GM12878 (cell line): ENCODE data around the gene ARGLU1. TPM values are rescaled to one million over a fixed set of nuclear protein-coding genes. Genes with fewer than 3 reads are reported as not detected.

Source experiments
- ATAC-seq: fragments of 200-7000 bp; cut with Tn5 transposase; 3 replicates; pipeline ENCODE4 v1.9.1; 2020; ENCODE audit warnings: mild to moderate bottlenecking, moderate library complexity
- BruUV-seq: library from RNA; stranded (reverse); fragments of 400-500 nt; replicated peaks from 2 replicates; lab custom pipeline; 2021; lab: Mats Ljungman, UMichigan
- CTCF ChIA-PET: fragments of 300-600 bp; sonication (Branson Sonifier 250); formaldehyde crosslinking; extraction: SDS; loops from one replicate; lab custom pipeline; 2021; ENCODE audit warnings: inconsistent platforms; lab: Yijun Ruan, JAX
- POLR2A ChIA-PET: fragments of 350-600 bp; formaldehyde crosslinking; extraction: SDS; loops from one replicate; lab custom pipeline; 2021; ENCODE audit warnings: inconsistent platforms; lab: Charles Lee
- RAD21 ChIA-PET: fragments of 300-600 bp; sonication (Branson Sonifier 250); formaldehyde crosslinking; loops from one replicate; lab custom pipeline; 2023; ENCODE audit warnings: antibody characterized with exemption; ENCODE audit not compliant: unreplicated experiment; lab: Charles Lee
- SMC1A ChIA-PET: fragments of 300-600 bp; sonication (Branson Sonifier 250); formaldehyde crosslinking; loops from one replicate; lab custom pipeline; 2023; ENCODE audit not compliant: unreplicated experiment, uncharacterized antibody; lab: Charles Lee
- DNase-seq: peaks from one replicate; pipeline ENCODE4 v3.0.0-alpha.2; 2011; ENCODE audit warnings: low read depth, low spot score
- FAIRE-seq: peaks from 3 replicates; lab custom pipeline; 2011; peaks lifted over from hg19 to GRCh38; lab: Jason Lieb, UNC
- H2AFZ ChIP-seq: 2 replicates; pipeline ENCODE4 v1.6.0; 2011; ENCODE audit warnings: low read depth, low read length, control low read depth; ENCODE audit not compliant: control insufficient read depth
- H3K27ac ChIP-seq: 2 replicates; pipeline ENCODE4 v1.5.1; 2011; ENCODE audit warnings: control low read depth; ENCODE audit not compliant: control insufficient read depth, insufficient read depth
- H3K27me3 ChIP-seq, 2 experiments: replicated peaks in 1 of 2; 2 replicates each; pipeline versions ENCODE4 v1.6.0 to v1.6.1; 2011; ENCODE audit warnings: low read length in 1 of 2; ENCODE audit not compliant: control insufficient read depth in 2 of 2, insufficient read depth in 2 of 2
- H3K36me3 ChIP-seq, 2 experiments: 2 replicates each; pipeline ENCODE4 v1.5.1; 2011; ENCODE audit warnings: low read length in 1 of 2; ENCODE audit not compliant: control insufficient read depth in 2 of 2, insufficient read depth in 2 of 2
- H3K4me1 ChIP-seq: 2 replicates; pipeline ENCODE4 v1.6.1; 2011; ENCODE audit warnings: mild to moderate bottlenecking, low read length, moderate library complexity, mixed read lengths; ENCODE audit not compliant: control insufficient read depth, insufficient read depth
- H3K4me2 ChIP-seq: 2 replicates; pipeline ENCODE4 v1.6.0; 2011; ENCODE audit warnings: control low read depth; ENCODE audit not compliant: control insufficient read depth, insufficient read depth
- H3K4me3 ChIP-seq: fragments of 200-600 bp; sonication (generic); 2 replicates; pipeline ENCODE4 v1.5.1; 2016
- H3K79me2 ChIP-seq: 2 replicates; pipeline ENCODE4 v1.6.0; 2011; ENCODE audit warnings: low read length; ENCODE audit not compliant: control insufficient read depth, insufficient read depth
- H3K9ac ChIP-seq: 2 replicates; pipeline ENCODE4 v1.8.0; 2011; ENCODE audit warnings: low read length, control low read depth, mixed read lengths; ENCODE audit not compliant: control insufficient read depth, insufficient read depth
- H3K9me3 ChIP-seq: replicated peaks from 3 replicates; pipeline ENCODE4 v1.5.1; 2011; ENCODE audit warnings: mild to moderate bottlenecking, low read length; ENCODE audit not compliant: control insufficient read depth, insufficient read depth
- H4K20me1 ChIP-seq: 2 replicates; pipeline ENCODE4 v1.6.0; 2011; ENCODE audit not compliant: control insufficient read depth, insufficient read depth
- ATF7 ChIP-seq: fragments of 450-650 bp; IDR thresholded peaks from 2 replicates; pipeline ENCODE4 v1.6.1; 2016; ENCODE audit warnings: low read depth, mild to moderate bottlenecking
- BRCA1 ChIP-seq: IDR thresholded peaks from 2 replicates; pipeline ENCODE4 v1.6.1; 2011; ENCODE audit warnings: low read depth, low read length, improper control_type of control experiment
- GABPA ChIP-seq: IDR thresholded peaks from 2 replicates; pipeline ENCODE4 v1.6.1; 2014; ENCODE audit warnings: antibody characterized with exemption, low read depth, mild to moderate bottlenecking, inconsistent platforms
- HDAC2 ChIP-seq: fragments of 200-600 bp; sonication (generic); IDR thresholded peaks from 2 replicates; pipeline ENCODE4 v1.6.1; 2017
- NR2C2 ChIP-seq: IDR thresholded peaks from 2 replicates; pipeline ENCODE4 v1.6.1; 2011; ENCODE audit warnings: borderline replicate concordance, low read depth; ENCODE audit not compliant: control insufficient read depth, insufficient read length
- WGBS: methylation state at CpG from one replicate; pipeline ENCODE4 v1.1.6; 2016; ENCODE audit warnings: low lambda C conversion rate; ENCODE audit not compliant: insufficient replicate concordance, insufficient coverage; ENCODE audit errors: missing lambda C conversion rate; 5-methylcytosine and 5-hydroxymethylcytosine counted together
- in situ Hi-C: fragments of 300-500 bp; cut with MboI; formaldehyde crosslinking; loops from 9 replicates; pipeline ENCODE4 v1.14.3; 2018; ENCODE audit warnings: mixed read lengths
- intact Hi-C: fragments of 100-400 bp; cut with micrococcal nuclease; formaldehyde crosslinking; loops from one replicate; pipeline ENCODE4 v1.14.2; 2022; ENCODE audit not compliant: unreplicated experiment
- polyA plus RNA-seq, 11 experiments: library from polyadenylated mRNA; depleted of rRNA in 4 of 11; unstranded in 6 of 11; stranded (reverse) in 5 of 11; fragments of >200 nt; fragmentation: Nextera tagmentation in 4 of 11; fragmentation: Illumina TruSeq in 1 of 11; extraction: Ambion mirVana in 4 of 11; extraction: Trizol in 1 of 11; gene quantifications; 1 replicate in 1 of 11; 2 replicates in 10 of 11; pipeline versions ENCODE4 v1.2.1 to v1.2.3, GENCODE V29; 2011 to 2016; ENCODE audit warnings: inconsistent platforms in 2 of 11, missing spikeins in 2 of 11, low read depth in 1 of 11
- total RNA-seq, 4 experiments: library from RNA; depleted of rRNA in 3 of 4; stranded (reverse); fragments of >200 nt in 3 of 4; fragmentation: Illumina TruSeq in 1 of 4; extraction: Trizol in 1 of 4; gene quantifications; 2 replicates each; pipeline versions ENCODE4 v1.2.1 to v1.2.3, GENCODE V29; 2013 to 2021
- TF ChIP-seq, protein P1 (sequence below): fragments of 150-350 bp; IDR thresholded peaks from 2 replicates; pipeline ENCODE4 v1.6.1; 2016; ENCODE audit warnings: low read depth, low read length
- TF ChIP-seq, protein P2 (sequence below): fragments of 450-650 bp; IDR thresholded peaks from 2 replicates; pipeline ENCODE4 v1.6.1; 2016; ENCODE audit warnings: mild to moderate bottlenecking

ARGLU1 gene
- total and polyA plus RNA-seq, 10 of the 15 experiments (the other 5 are each of a cell fraction or from before 2014, with no cell fraction given) = 47.1 to 197 (median 98.3) TPM

DNA sequence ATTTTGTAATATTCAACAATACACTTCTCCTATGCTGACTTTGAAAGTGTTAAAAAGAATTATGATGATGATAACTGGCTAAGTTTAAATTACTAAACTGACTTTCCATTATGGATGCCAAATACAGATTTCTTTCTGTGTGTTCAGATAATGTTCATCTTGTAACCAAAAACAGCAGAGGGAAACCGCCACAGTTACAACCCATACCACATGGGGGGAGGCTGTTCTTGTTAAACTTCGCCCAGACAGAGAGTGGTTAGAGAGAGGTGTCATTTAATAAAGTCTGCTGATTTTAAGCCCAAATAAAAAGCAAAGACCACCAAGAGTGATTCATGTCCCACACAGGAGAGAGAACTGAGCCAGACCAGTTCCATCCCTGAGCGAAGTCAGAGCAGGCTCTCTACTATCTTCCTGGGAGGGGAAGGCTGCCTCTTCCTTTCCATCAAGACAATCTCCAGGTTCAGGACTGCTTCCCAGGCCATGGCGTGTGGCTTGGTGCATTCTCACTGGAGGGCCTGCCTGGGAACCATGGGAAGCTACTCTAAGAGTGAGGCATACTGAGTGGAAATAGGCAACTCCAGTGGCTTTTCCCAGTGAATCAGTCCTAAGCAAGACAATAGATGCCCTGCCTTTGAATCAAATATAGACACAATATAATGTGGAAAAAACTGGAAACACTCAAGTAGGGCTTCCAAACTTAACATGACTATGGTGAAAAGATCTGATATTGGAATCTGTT is 50.7 kb downstream of the ARGLU1 start:
- intact Hi-C loops = no loop called here
- Histone ChIP-seq H3K4me2 (no peak overlapping the region), H3K4me3 (no peak overlapping the region), H3K36me3 (no peaks in the 10 kb centered on the region), H4K20me1 (no peaks in the 10 kb centered on the region), H3K27ac (no peak overlapping the region), H3K4me1 (no peaks in the 10 kb centered on the region), H2AFZ (no peak overlapping the region), H3K9ac (no peak overlapping the region), H3K9me3 (no peaks in the 10 kb centered on the region), H3K79me2 (no peaks in the 10 kb centered on the region), H3K27me3 (no peaks in the 10 kb centered on the region)
- no TSS peak for BruUV-seq
- ChIA-PET SMC1A (interaction anchor here (0.8 kb wide), 1 partner anchor 10 kb away, joined by 3 read pairs; no protein-coding TSS in a partner anchor), CTCF (no interaction called here), RAD21 (no interaction called here), POLR2A (no interaction called here)
- DNase-seq (no peak), FAIRE-seq (no peak), ATAC-seq (no peak)
- TF ChIP-seq HDAC2 (no peak), BRCA1 (no peak), ATF7 (no peak), GABPA (no peak), NR2C2 (no peak)
- TF ChIP-seq, protein P1, sequence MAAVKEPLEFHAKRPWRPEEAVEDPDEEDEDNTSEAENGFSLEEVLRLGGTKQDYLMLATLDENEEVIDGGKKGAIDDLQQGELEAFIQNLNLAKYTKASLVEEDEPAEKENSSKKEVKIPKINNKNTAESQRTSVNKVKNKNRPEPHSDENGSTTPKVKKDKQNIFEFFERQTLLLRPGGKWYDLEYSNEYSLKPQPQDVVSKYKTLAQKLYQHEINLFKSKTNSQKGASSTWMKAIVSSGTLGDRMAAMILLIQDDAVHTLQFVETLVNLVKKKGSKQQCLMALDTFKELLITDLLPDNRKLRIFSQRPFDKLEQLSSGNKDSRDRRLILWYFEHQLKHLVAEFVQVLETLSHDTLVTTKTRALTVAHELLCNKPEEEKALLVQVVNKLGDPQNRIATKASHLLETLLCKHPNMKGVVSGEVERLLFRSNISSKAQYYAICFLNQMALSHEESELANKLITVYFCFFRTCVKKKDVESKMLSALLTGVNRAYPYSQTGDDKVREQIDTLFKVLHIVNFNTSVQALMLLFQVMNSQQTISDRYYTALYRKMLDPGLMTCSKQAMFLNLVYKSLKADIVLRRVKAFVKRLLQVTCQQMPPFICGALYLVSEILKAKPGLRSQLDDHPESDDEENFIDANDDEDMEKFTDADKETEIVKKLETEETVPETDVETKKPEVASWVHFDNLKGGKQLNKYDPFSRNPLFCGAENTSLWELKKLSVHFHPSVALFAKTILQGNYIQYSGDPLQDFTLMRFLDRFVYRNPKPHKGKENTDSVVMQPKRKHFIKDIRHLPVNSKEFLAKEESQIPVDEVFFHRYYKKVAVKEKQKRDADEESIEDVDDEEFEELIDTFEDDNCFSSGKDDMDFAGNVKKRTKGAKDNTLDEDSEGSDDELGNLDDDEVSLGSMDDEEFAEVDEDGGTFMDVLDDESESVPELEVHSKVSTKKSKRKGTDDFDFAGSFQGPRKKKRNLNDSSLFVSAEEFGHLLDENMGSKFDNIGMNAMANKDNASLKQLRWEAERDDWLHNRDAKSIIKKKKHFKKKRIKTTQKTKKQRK = no peak
- TF ChIP-seq, protein P2, sequence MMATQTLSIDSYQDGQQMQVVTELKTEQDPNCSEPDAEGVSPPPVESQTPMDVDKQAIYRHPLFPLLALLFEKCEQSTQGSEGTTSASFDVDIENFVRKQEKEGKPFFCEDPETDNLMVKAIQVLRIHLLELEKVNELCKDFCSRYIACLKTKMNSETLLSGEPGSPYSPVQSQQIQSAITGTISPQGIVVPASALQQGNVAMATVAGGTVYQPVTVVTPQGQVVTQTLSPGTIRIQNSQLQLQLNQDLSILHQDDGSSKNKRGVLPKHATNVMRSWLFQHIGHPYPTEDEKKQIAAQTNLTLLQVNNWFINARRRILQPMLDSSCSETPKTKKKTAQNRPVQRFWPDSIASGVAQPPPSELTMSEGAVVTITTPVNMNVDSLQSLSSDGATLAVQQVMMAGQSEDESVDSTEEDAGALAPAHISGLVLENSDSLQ = no peak
- in situ Hi-C loops = no loop called here
- 4% methylated on average over 4 of the region's 4 CpGs for WGBS
